GM15510 (cell line): ENCODE measurements around the gene SDF2.

ENCODE experiments used
- POLR2A ChIP-seq: IDR thresholded peaks from 3 replicates; pipeline ENCODE4 v1.6.1; 2011; ENCODE audit warnings: borderline replicate concordance; ENCODE audit not compliant: insufficient read length; ENCODE audit errors: extremely low read depth

Gene SDF2

DNA sequence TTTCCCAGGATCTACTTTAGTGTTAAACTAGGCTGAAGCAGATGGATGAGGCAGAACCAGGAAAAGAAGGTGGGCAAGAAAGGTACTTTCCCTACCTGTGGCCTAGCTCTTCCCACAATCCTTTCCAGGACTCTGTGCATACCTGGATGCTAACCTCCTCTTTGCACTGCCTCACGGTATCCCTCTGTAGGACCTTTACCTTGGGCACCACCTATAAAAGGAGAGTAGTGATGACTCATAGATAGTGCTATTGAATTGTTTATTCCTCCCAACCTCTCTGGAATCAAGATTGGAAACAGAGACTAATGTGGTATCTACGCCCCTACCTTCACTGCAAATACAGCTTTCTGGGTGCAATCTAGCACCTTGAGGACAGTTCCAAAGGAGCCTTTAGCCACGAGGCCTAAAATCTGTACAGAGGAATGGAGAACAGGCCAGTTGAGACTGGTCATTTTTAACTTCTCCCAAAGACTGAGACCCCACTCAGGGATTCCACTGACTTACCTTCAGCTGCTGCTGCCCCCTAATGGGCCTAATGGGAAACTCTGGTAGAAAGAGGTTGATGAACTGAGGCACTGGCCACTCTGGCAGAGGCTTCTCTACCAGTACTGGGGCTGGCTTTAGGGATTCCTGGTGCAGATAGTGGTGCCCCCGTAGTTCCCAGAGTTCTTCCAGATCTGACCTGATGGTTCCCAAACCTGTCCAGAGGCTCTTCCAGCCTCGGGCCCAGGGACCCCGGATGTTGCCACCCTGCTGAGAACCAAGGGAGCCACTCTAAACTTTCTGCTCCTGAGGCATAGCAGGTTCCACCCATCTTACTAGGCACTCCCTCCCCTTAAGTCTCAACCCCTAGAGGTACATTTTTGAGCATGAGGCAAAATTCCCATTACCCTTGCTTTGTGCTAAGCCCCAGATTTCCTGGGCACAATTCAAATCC, 48.5 kb downstream of the SDF2 start:
- no peak for TF ChIP-seq POLR2A

- TF ChIP-seq POLR2A: no peak
Observed at GRCh38 chr17:28612531-28612930, 49.2 kb downstream of the SDF2 start.

- TF ChIP-seq POLR2A: no peak
Observed at GRCh38 chr17:28610376-28610775, 51.3 kb downstream of the SDF2 start.

DNA sequence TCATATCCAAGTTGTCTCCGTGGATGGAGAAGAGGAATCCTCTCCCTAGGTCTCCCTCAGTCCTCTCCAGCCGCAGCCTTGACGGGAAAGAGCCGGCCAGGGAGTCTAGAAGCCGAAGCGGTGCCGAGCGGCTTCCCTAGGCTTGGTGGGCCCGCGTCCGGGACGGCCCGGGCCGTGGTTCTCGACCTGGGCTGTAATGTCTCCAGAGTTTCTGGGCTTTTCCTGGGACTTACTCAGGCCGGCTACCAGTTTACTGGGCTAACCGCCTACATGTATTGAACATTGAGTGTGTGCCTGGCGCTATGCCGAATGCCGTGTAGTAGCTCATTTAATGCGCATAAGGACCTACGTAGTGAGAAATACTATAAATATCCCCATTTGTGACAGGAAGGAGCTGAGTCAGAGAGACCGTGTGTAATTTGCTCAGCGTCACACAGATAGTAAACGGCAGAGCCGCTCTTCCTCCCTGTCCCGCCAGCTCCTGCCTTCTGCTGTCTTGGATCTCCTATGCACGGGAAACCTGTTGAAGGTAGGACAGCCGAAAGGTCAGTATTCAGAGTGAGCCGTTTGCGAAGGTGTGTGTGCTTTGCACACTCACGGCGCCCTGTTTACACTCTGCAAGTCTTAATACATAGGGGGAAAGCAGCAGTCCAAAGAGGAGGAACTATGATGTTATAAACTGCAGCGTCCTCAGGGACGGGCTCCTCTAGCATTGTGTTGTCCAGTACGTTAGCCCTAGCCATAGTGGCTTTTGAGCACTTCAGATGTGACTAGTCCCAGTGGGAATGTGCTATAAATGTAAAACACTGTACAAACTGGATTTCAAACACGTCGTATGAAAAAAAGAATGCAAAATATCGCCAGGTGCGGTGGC, 62.2 kb downstream of the SDF2 start:
- TF ChIP-seq POLR2A: no peak

DNA sequence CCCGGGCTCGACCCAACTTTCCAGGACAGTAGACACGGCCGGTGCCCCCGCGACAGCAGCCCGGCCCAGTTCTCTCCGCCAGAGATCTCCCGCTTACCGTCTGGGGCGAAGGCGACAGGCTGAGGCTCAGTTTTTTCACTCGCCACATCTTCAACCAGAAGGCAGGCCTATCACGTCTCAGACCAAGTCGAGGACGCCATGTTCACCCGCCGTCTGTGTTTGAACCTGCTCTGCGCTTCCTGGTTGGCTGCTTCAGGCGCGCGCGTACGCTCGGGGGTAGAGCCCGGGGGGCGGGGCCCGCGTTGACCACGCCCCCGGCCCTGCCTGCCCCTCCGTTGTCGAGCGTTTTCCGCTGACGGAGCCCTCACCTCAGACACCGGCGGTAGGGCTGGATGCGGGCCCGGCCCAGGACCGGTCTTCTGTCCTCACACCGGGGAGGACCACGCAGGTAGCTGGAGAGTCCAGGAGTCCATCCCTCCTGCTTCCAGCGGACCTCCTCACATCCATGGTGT, 62.9 kb downstream of the SDF2 start, which contains the start of gene SPAG5:
SPAG5 (minus strand) TSS at position 227 of the 512 bp plus-strand sequence; CDS start at position 148, 79 bp downstream.
- peak; percentile 87 for TF ChIP-seq POLR2A

DNA sequence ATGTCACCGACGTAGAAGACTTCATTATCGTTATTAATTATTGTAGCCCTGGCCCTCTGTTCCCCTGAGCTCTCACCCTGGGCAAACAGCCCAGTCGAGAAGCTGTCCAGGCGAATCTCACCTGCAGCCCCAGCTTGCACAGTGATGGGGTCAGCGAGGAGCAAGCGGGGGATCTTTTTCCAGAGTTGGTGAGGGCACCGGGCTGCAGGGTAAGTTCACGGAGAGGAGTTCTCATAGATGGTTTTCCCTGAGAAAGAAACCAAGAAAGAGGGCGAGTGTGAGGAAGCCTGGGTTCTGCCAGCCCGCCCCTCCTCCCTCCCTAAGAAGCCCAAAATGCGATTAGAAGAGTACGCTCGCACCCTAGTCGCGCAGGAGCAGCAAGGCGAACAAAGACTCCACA, 63.3 kb downstream of the SDF2 start:
- TF ChIP-seq POLR2A: no peak
